ENCODE measurements around the gene ZDHHC16.

The ZDHHC16 gene

DNA sequence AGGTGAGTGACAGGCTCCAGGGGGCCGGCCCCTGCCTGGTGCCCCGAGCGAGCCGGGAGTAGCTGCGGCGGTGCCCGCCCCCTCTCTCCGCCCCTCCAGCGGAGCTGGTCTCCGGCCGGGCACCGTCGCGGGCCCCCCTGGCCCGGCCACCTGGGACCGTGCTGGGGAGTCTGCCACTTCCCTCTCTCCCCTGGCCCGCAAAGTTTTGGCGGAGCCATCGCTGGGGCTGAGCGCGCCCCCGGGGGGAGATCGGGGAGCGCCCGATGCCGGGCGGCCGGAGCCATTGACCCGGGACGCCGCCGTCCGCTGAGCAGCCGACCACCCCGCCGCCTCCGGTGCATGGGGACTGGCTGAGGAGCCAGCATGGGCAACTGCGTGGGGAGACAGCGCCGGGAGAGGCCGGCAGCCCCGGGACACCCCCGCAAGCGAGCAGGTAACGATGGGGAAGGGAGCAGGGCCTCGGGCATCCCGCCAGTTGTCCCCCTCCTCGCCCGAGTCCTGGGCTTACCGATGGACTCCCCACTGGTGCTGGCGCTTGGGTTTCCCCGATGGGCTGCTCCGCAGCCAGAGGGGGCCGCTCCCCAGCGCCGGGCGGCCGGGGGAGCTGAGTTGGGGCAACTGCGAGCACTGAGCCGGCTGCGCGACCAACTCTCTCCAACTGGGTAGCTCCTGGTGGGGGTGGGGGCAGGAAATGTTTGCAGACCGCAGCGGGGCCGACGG lies 53.0 kb downstream of the ZDHHC16 start, which contains the start of gene UBTD1:
TSS of gene UBTD1 (plus strand) at position 84 of the 720 bp plus-strand sequence. CDS start at position 364, 280 bp downstream.
- DNase-seq: no peak
- in situ Hi-C loops (cut with HindIII; ENCODE audit: low pct_ligation_motif_present, low pct_unique_long_range_greater_than_20kb, low sequenced_read_pairs): no loop called here

DNA sequence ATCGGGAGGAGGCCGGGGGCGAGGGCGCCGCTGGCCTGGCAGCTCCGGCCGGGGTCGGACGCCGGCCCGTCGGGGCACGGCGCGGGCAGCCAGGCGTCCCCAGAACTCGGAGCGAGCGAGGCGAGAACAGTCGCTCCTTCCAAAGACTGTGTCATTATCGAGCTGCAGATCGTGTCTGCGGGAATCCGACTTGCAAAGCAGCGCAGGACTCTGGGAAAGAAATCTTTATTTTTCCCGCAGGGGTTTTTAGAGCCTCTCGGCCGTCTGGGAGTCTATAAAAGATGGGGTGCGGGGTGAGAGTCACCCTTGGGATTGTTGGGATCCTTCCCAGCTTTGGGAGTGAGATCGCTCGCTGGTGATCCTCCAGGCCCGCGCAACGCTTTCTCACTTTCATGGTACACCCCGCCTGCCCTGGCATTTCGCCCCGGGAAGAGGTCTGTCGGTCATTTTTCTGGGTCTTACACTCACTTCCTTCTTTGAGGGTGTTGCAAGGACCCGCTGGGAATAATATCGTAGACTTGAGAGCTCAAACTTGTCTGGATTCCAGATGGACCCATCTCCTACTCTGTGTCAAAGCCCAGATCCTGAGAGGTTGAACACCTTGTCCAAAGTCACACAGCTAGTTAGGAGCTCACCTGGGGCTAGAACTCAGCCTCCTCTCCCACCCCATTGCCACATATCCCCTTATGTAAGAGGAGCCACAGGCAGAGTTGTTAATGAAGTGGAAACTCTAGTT lies 53.8 kb downstream of the ZDHHC16 start:
- in situ Hi-C loops (cut with HindIII; ENCODE audit: low pct_ligation_motif_present, low pct_unique_long_range_greater_than_20kb, low sequenced_read_pairs): no loop called here
- peak; percentile 52 for DNase-seq

GRCh38 chr10:97500297-97500575 lies 54.3 kb downstream of the ZDHHC16 start:
- no peak for DNase-seq
- in situ Hi-C loops (cut with HindIII; ENCODE audit: low pct_ligation_motif_present, low pct_unique_long_range_greater_than_20kb, low sequenced_read_pairs): no loop called here

DNA sequence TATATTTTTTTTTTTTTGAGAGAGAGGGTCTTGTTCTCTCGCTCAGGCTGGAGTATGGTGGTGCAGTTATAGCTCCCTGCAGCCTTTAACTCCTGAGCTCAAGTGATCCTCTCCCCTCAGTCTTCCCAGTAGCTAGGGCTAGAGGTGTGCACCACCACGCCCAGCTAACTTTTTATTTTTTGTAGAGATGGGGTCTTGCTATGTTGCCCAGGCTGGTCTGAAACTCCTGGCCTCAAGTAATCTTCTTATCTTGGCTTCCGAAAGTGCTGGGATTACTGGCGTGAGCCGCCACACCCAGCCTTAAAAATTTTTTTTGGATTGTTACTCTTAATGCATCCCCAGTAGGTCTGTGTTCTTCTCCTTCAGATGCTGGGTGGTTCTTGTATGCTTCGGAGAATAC lies 56.9 kb downstream of the ZDHHC16 start:
- DNase-seq: no peak
- in situ Hi-C loops (cut with HindIII; ENCODE audit: low pct_ligation_motif_present, low pct_unique_long_range_greater_than_20kb, low sequenced_read_pairs): no loop called here

DNA sequence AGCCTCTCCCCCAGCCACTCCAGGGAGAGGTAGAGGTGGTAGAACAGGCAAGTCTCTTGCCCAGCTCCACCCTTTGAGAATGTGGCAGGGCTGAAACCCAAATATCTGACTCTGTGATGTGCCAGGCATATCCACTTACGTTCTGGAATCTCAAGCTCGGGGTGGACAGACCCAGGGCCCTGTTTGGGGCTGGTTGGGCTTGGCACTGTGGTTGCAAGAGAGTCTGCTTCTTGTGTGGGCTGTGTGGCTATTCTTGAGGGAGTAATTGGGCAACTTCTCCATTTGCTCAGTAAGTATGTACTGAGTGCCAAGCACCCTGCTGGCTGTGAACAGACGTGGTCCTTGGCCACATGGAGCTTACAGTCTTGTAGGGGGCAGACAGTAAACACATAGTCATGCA lies 57.4 kb downstream of the ZDHHC16 start:
- no peak for DNase-seq
- in situ Hi-C loops (cut with HindIII; ENCODE audit: low pct_ligation_motif_present, low pct_unique_long_range_greater_than_20kb, low sequenced_read_pairs): no loop called here

DNA sequence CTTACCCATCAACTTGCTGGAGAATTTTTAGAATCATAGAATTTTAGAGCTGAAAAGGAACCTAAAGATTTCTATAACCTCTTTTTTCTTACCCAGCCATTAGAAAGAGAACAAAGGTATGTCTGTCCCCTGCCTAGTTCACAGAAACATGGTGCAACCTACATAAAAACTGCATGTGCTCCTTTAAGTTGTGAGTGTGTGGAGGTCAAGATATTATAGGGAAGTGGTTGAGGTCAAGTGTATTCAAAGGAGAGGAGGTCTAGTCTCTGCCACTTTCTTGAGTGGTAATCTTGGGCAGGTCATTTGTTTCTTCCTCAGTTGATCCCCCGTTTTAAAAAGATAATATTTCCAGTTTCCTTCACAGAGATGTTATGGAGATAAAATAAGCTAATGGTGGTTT lies 59.2 kb downstream of the ZDHHC16 start:
- DNase-seq: no peak
- in situ Hi-C loops (cut with HindIII; ENCODE audit: low pct_ligation_motif_present, low pct_unique_long_range_greater_than_20kb, low sequenced_read_pairs): no loop called here

- in situ Hi-C loops (cut with HindIII; ENCODE audit: low pct_ligation_motif_present, low pct_unique_long_range_greater_than_20kb, low sequenced_read_pairs): no loop called here
- no peak for DNase-seq
These were observed 60.4 kb downstream of the ZDHHC16 start for GRCh38 chr10:97506199-97506991.
